Measurements from ENCODE around the gene GABRG3. TPM values are rescaled to one million over a fixed set of nuclear protein-coding genes. Genes with fewer than 3 reads are reported as not detected.
A peak's percentile ranks its signal among the peaks of the same experiment; 100 is the strongest.

The GABRG3 gene
- total and polyA plus RNA-seq, 9 of the 15 experiments (the other 6 are each of a cell fraction or from before 2014, with no cell fraction given): 4.0 to 15.1 (median 11.2) TPM

DNA sequence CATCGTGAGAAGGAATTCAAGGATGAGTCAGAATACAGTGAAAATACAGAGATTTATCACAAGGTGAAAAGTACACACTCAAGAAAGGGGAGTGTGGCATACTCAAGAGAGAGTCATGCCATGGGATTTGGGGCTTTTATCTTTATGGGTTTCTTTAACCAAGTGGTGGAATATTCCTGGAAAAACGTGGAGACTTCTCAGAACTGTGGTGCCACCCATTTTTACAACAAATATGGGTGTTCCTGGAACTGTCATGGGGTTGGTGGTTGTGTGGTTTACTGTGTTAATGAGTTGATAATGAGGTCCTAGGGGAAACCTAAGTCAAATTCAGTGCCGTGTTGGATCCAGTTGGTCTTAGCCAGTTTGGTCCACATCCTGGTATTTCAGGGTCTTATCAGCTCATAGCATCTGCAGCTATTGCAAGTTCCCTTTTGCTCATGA is 497.2 kb downstream of the GABRG3 start (continued):
- TF ChIP-seq THRB (CRISPR knock-in tag; conservative IDR thresholded peaks at IDR 0.05) (no peak), VEZF1 (CRISPR knock-in tag; IDR thresholded peaks at IDR 0.05) (peak; percentile 23; the same call in 1 of the 2 replicates), BCL6 (CRISPR knock-in tag; IDR thresholded peaks at IDR 0.05) (no peak), DPF2 (IDR thresholded peaks at IDR 0.05) (peak; percentile 45; the same call in 1 of the 2 replicates), MAFG (tag; conservative IDR thresholded peaks at IDR 0.05) (no peak), SMARCE1 (IDR thresholded peaks at IDR 0.05) (peak; percentile 49; the same call in 1 of the 2 replicates), CGGBP1 (CRISPR knock-in tag; IDR thresholded peaks at IDR 0.05) (no peak), STAT5A (IDR thresholded peaks at IDR 0.05; ENCODE audit: borderline replicate concordance, low read length) (peak; percentile 81), ZBTB33 (CRISPR knock-in tag; IDR thresholded peaks at IDR 0.05) (no peak), BRF2 (IDR thresholded peaks at IDR 0.05; ENCODE audit: borderline replicate concordance, insufficient read depth, insufficient read length) (no peak), HMG20B (CRISPR knock-in tag; IDR thresholded peaks at IDR 0.05) (no peak), DNMT1 (IDR thresholded peaks at IDR 0.05) (no peak), ZNF184 (CRISPR knock-in tag; IDR thresholded peaks at IDR 0.05) (no peak), KLF13 (tag; IDR thresholded peaks at IDR 0.05; ENCODE audit: borderline replicate concordance, low read depth) (no peak), NCOA2 (IDR thresholded peaks at IDR 0.05; ENCODE audit: partially characterized antibody in 2 of 2) (no peak), ZNF224 (CRISPR knock-in tag; IDR thresholded peaks at IDR 0.05) (no peak), CEBPG (CRISPR knock-in tag; IDR thresholded peaks at IDR 0.05) (no peak), CEBPG (tag; conservative IDR thresholded peaks at IDR 0.05 in 1 of 2, IDR thresholded peaks at IDR 0.05 in 1 of 2) (no peak), CREB1 (IDR thresholded peaks at IDR 0.05) (no peak), CREB1 (CRISPR knock-in tag; IDR thresholded peaks at IDR 0.05) (no peak)
- TF ChIP-seq, protein P1, sequence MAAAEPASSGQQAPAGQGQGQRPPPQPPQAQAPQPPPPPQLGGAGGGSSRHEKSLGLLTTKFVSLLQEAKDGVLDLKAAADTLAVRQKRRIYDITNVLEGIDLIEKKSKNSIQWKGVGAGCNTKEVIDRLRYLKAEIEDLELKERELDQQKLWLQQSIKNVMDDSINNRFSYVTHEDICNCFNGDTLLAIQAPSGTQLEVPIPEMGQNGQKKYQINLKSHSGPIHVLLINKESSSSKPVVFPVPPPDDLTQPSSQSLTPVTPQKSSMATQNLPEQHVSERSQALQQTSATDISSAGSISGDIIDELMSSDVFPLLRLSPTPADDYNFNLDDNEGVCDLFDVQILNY (CRISPR knock-in tag; IDR thresholded peaks at IDR 0.05): no peak
- TF ChIP-seq, protein P2, sequence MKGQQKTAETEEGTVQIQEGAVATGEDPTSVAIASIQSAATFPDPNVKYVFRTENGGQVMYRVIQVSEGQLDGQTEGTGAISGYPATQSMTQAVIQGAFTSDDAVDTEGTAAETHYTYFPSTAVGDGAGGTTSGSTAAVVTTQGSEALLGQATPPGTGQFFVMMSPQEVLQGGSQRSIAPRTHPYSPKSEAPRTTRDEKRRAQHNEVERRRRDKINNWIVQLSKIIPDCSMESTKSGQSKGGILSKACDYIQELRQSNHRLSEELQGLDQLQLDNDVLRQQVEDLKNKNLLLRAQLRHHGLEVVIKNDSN (CRISPR knock-in tag; IDR thresholded peaks at IDR 0.05): no peak

All from K562 (cell line).